ENCODE data around the gene CYP19A1. TPM values are rescaled to one million over a fixed set of nuclear protein-coding genes. Genes with fewer than 3 reads are reported as not detected.

Gene CYP19A1
- total RNA-seq, 2 experiments from 2014 or later = not detected

DNA sequence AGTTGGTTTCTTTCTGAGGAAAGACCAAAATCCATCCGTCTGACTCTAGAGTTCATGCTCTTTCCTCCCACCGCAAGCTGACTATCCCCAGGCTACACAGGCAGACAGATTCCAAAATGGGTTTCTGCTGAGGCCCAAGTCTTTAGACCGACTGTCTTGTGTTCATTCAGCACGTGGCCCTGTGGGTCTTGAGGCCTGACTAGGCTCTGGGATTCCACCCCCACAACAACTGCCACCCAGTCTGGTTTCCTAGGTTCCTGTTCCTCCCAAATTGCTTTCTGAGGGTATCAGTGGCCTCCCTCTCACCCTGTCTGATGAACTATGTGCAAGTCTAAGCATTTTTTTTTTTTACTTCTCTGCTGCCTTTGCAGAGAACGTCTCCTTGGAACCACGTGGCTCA lies 67.7 kb downstream of the CYP19A1 start:
- Mint-ChIP-seq H3K27me3 (peaks cover 34% of the 10 kb centered on the region), H3K27ac (no peak overlapping the region), H3K4me3 (no peak overlapping the region), H3K36me3 (ENCODE audit: low read depth) (no peaks in the 10 kb centered on the region), H3K4me1 (ENCODE audit: low read depth) (peaks cover 3% of the 10 kb centered on the region), H3K9me3 (no peaks in the 10 kb centered on the region)
- no peak for TF ChIP-seq CTCF (IDR thresholded peaks at IDR 0.05)
- ChIA-PET CTCF (no interaction called here), POLR2A (no interaction called here)
- ATAC-seq (no peak), DNase-seq (no peak)
- intact Hi-C loops (cut with micrococcal nuclease) = no loop called here

DNA sequence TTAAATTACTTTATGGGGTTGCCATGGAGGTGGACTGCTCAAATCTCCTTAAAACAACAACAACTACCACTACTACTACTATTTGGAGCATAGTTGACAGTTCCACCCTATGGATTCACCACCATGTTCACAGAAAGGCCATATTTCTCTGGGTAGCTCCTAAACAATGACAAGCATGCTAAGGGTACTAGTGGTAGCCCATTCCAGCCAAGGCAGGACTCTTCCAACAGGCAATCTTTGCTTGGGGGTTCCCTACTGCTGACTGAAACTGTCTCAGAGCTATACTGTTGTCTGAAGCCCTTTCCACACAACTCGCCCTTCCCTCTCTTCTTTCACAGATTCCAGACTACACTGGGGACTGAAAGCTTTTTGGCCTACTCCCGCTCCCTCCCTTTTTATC lies 68.9 kb downstream of the CYP19A1 start:
- Mint-ChIP-seq H3K27ac (no peak overlapping the region), H3K36me3 (ENCODE audit: low read depth) (no peaks in the 10 kb centered on the region), H3K27me3 (peaks cover 39% of the 10 kb centered on the region), H3K4me3 (no peak overlapping the region), H3K9me3 (no peaks in the 10 kb centered on the region), H3K4me1 (ENCODE audit: low read depth) (peaks cover 3% of the 10 kb centered on the region)
- intact Hi-C loops (cut with micrococcal nuclease) = no loop called here
- CTCF ChIA-PET = no interaction called here
- no peak for ATAC-seq
- no peak for TF ChIP-seq CTCF (IDR thresholded peaks at IDR 0.05)
- DNase-seq = no peak
- POLR2A ChIA-PET = no interaction called here

GRCh38 chr15:51267703-51268083 lies 70.7 kb downstream of the CYP19A1 start:
- intact Hi-C loops (cut with micrococcal nuclease) = no loop called here
- Mint-ChIP-seq H3K27ac (no peak overlapping the region), H3K27me3 (peaks cover 38% of the 10 kb centered on the region), H3K4me3 (no peak overlapping the region), H3K9me3 (no peaks in the 10 kb centered on the region), H3K4me1 (ENCODE audit: low read depth) (peaks cover 3% of the 10 kb centered on the region), H3K36me3 (ENCODE audit: low read depth) (no peaks in the 10 kb centered on the region)
- DNase-seq = no peak
- TF ChIP-seq CTCF (IDR thresholded peaks at IDR 0.05) = no peak
- CTCF ChIA-PET = no interaction called here
- ATAC-seq = no peak
- POLR2A ChIA-PET = no interaction called here

GRCh38 chr15:51267051-51267702 lies 71.2 kb downstream of the CYP19A1 start:
- H3K36me3 Mint-ChIP-seq (ENCODE audit: low read depth) = no peaks in the 10 kb centered on the region
- no peaks in the 10 kb centered on the region for H3K9me3 Mint-ChIP-seq
- no peak for DNase-seq
- ChIA-PET CTCF (no interaction called here), POLR2A (no interaction called here)
- intact Hi-C loops (cut with micrococcal nuclease) = no loop called here
- peaks cover 3% of the 10 kb centered on the region for H3K4me1 Mint-ChIP-seq (ENCODE audit: low read depth)
- peaks cover 38% of the 10 kb centered on the region for H3K27me3 Mint-ChIP-seq
- H3K27ac Mint-ChIP-seq = no peak overlapping the region
- ATAC-seq = no peak
- TF ChIP-seq CTCF (IDR thresholded peaks at IDR 0.05) = no peak
- no peak overlapping the region for H3K4me3 Mint-ChIP-seq

DNA sequence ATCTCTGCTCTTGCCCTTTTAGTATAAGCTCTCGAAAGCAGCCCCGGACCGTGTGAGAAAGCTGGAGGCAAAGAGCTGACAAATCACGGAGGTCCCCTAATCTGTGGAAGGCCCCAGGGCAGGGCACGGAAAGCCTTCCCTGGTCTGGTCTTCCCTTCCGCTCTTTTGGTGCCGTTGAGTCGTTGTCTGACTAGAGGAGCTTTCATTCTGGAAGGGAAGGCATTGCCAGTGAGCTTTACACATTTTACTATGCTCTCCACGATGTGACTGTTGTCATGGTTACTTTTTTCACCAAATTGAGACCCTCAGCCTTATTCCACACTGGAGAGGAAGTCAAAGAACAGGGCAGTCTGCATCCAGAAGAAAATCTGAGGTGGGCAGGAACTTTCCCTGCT lies 71.7 kb downstream of the CYP19A1 start:
- H3K4me3 Mint-ChIP-seq = no peak overlapping the region
- intact Hi-C loops (cut with micrococcal nuclease) = no loop called here
- no peak overlapping the region for H3K27ac Mint-ChIP-seq
- ChIA-PET CTCF (no interaction called here), POLR2A (no interaction called here)
- TF ChIP-seq CTCF (IDR thresholded peaks at IDR 0.05) = no peak
- H3K9me3 Mint-ChIP-seq = no peaks in the 10 kb centered on the region
- peaks cover 3% of the 10 kb centered on the region for H3K4me1 Mint-ChIP-seq (ENCODE audit: low read depth)
- H3K36me3 Mint-ChIP-seq (ENCODE audit: low read depth) = no peaks in the 10 kb centered on the region
- H3K27me3 Mint-ChIP-seq = peaks cover 38% of the 10 kb centered on the region
- ATAC-seq = no peak
- DNase-seq = no peak

All from activated CD8-positive, alpha-beta T cell treated with anti-CD3 and anti-CD28 coated beads for 36 hours (primary cell).